ENCODE data around the gene LCE2B.

Gene LCE2B

GRCh38 chr1:152735648-152736047 is 49.7 kb downstream of the LCE2B start:
- DNase-seq (ENCODE audit: low read depth), result no peak
